Hematopoietic multipotent progenitor cell (in vitro differentiated cells): Measurements from ENCODE around the gene KRTAP1-3. TPM values are rescaled to one million over a fixed set of nuclear protein-coding genes. Genes with fewer than 3 reads are reported as not detected.
"Not testable (repeated sequence)": the region's sequence is repeated elsewhere in the genome, so short reads cannot be mapped to it uniquely, and the experiment has no call there.

Experiments
- DNase-seq, 3 donors: peaks; one replicate each; pipeline ENCODE4 v3.0.0-alpha.2; 2011 to 2015; ENCODE audit warnings: low read depth in 2 of 3, low spot score in 2 of 3
- total RNA-seq: library from RNA; depleted of rRNA; stranded (reverse); fragments of >200 nt; gene quantifications from one replicate; pipeline ENCODE4 v1.2.3, GENCODE V29; 2012

KRTAP1-3 gene
- total RNA-seq, 1 donor: not detected

- DNase-seq: no peak
Measured at GRCh38 chr17:41012326-41013120, 22.2 kb downstream of the KRTAP1-3 start.

- DNase-seq: no peak
Measured at GRCh38 chr17:41010441-41010840, 24.2 kb downstream of the KRTAP1-3 start.

GRCh38 chr17:41009936-41010335 lies 24.7 kb downstream of the KRTAP1-3 start:
- no peak for DNase-seq

- no peak for DNase-seq
Measured at GRCh38 chr17:41009301-41009760, 25.3 kb downstream of the KRTAP1-3 start.

- DNase-seq: no peak
Measured at GRCh38 chr17:41008811-41009210, 25.9 kb downstream of the KRTAP1-3 start, which contains the start of gene KRTAP3-1. TSS of gene KRTAP3-1 (minus strand) at chr17:41009128. CDS start at chr17:41009074, 54 bp downstream.

GRCh38 chr17:41004397-41004796 lies 30.3 kb downstream of the KRTAP1-3 start:
- no peak for DNase-seq

GRCh38 chr17:41003926-41004325 lies 30.7 kb downstream of the KRTAP1-3 start:
- DNase-seq: no peak

GRCh38 chr17:41002814-41003213 lies 31.9 kb downstream of the KRTAP1-3 start:
- DNase-seq: no peak

GRCh38 chr17:41001795-41002194 lies 32.9 kb downstream of the KRTAP1-3 start:
- no peak for DNase-seq

GRCh38 chr17:40999563-40999962 lies 35.1 kb downstream of the KRTAP1-3 start, which contains the start of gene KRTAP3-2:
TSS of gene KRTAP3-2 (minus strand) at chr17:40999906. CDS start at chr17:40999853, 53 bp downstream.
- DNase-seq: not testable (repeated sequence)

GRCh38 chr17:40997361-40997760 lies 37.3 kb downstream of the KRTAP1-3 start:
- DNase-seq: no peak

- DNase-seq: no peak
Measured at GRCh38 chr17:40996829-40997228, 37.8 kb downstream of the KRTAP1-3 start.

- DNase-seq: no peak
Measured at GRCh38 chr17:40995116-40995515, 39.6 kb downstream of the KRTAP1-3 start.

GRCh38 chr17:40993839-40994238 lies 40.8 kb downstream of the KRTAP1-3 start, which contains the start of gene KRTAP3-3:
TSS of gene KRTAP3-3 (minus strand) at chr17:40994164. CDS start at chr17:40994097, 67 bp downstream.
- DNase-seq: no peak

- no peak for DNase-seq
Measured at GRCh38 chr17:40993084-40993483, 41.6 kb downstream of the KRTAP1-3 start.

GRCh38 chr17:40992666-40993065 lies 42.0 kb downstream of the KRTAP1-3 start:
- DNase-seq: no peak

- no peak for DNase-seq
Measured at GRCh38 chr17:40986920-40987319, 47.8 kb downstream of the KRTAP1-3 start.

GRCh38 chr17:40984226-40984625 lies 50.4 kb downstream of the KRTAP1-3 start, which contains the start of gene KRT40:
TSS of gene KRT40 (minus strand) at chr17:40984326. CDS start at chr17:40984273, 53 bp downstream.
- no peak for DNase-seq
